CD4-positive, alpha-beta T cell treated with Interleukin-15 for 1 hour (primary cell): ENCODE data around the gene ESAM.

Source experiments
- DNase-seq: peaks from one replicate; pipeline ENCODE4 v3.0.0-alpha.2; 2020

ESAM gene, protein sequence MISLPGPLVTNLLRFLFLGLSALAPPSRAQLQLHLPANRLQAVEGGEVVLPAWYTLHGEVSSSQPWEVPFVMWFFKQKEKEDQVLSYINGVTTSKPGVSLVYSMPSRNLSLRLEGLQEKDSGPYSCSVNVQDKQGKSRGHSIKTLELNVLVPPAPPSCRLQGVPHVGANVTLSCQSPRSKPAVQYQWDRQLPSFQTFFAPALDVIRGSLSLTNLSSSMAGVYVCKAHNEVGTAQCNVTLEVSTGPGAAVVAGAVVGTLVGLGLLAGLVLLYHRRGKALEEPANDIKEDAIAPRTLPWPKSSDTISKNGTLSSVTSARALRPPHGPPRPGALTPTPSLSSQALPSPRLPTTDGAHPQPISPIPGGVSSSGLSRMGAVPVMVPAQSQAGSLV

GRCh38 chr11:124762105-124762623 lies at the start of gene ESAM:
TSS of gene ESAM (minus strand) at chr11:124762290. CDS start at chr11:124762154, 136 bp downstream.
- peak; percentile 72 for DNase-seq

DNA sequence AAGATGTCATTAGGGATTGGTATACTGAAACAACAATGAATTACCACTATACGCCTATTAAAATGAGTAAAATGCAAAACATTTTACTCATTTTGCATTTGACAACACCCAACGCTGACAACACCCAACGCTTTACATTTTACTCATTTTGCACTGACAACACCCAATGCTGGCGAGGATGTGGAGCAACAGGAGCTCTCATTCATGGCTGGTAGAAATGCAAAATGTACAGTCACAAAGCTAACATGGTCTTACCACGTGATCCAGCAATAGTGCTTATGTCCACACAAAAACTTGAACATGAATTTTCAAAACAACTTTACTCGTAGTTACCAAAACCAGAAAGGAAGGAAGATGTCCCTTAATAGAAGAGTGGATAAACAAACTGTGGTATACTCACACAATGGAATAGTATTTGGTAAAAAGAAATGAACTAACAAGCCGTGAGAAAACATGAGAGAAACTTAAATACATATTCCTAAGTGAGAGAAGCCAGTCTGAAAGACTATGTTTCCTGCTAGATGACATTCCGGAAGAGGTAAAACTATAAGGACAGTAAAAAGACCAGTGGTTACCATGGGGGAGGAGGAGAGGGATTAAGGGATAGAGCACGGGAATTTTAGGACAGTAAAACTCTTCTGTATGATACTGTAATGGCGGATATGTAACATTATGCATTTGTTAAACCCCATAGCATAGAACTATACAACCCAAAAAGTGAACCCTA lies 49.5 kb upstream of the ESAM start:
- DNase-seq = no peak

DNA sequence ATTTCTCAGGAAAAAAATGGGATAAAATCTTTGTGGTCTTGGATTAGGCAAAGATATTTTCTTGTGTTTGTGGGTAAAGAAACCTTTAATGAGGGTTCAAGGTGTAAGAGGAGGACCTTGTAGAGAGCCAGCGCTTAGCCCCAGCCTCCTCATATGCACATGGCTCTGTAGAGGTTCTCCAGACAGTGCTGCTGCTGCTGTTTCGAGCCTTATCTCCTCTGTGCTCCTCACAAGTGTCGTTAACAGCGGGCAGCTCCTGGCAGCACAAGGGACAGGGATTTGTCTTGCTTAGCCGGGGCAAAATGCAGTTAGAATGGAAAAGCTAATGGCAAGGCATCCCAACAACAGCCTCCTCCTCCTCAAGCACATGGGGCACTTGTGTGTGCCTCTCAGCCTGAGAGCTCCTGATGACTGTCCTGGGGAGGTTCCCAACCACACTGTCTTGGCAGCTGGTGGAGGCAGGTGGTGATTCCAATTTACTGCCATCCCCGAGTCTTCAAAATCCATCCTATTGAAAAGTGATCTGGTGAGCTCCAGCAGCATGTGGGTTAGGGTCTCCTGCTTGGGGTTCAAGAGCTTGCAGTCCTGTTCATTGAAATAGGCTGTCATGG lies 45.7 kb upstream of the ESAM start:
- no peak for DNase-seq

DNA sequence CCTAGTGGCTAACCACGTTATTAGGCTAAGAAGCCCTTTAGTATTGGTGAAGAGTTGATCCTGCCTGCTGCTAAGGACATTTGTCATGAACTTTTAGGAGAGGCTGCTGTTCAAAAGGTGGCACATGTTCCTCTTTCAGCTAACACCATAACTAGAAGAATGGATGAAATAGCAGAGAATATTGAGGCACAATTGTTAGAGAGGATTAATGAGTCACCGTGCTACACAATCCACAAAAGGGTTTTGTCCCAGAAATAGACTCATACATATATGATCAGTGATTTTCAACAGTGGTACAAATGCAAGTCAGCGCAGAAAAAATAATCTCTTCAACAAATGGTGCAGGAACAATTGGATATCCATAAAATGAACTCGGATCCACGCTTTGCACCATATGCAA lies 45.1 kb upstream of the ESAM start:
- DNase-seq = no peak

DNA sequence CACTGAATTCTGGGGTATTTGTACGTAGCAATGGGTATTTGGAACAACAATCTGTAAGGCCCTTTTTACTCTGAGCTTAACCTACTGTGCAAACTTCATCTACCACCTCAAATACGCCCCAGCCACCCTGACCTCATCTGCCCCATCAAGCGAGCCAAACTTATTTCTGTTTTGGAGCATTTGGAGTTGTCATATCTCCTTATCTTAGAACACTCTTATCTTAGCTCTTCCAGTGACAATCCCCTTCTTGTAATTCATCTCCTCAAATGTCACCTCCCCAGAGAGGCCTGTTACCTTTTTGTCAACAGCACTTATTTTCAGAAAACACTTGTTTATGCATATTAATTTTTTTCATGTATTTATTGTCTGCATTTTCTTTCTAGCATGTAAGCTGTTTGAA lies 42.8 kb upstream of the ESAM start:
- no peak for DNase-seq

DNA sequence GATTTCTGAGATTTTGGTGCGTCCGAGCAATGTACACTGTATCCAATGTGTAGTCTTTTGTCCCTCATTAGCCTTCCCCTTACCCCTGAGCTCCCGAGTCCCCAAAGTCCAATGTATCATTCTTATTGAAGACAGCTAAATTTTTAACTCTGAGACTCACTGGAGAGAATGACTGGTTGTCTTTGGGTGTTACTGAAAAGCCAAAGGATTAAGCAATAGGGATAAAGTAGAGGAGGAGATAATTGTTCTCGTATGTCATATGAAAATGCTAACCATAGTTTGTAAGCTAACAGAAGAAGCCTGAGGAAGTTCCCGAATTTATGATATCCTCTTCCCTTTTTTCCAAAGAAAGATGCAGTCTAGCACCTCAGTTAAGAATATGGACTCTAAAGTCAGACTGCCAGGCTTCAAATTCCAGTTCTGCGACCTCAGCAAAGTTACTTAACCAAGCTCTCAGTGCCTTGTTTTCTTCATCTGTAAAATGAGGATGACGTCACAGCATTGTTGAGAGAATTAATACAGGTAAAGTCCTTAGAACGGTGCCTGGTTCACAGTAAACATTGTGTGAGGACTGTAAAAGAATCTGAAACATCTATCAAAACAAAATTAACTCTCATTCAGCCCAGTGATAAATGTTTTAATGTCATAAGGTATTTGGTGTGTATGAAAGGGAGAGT lies 39.7 kb upstream of the ESAM start:
- no peak for DNase-seq

- DNase-seq = no peak
Measured at GRCh38 chr11:124801014-124801413, 38.9 kb upstream of the ESAM start.

DNA sequence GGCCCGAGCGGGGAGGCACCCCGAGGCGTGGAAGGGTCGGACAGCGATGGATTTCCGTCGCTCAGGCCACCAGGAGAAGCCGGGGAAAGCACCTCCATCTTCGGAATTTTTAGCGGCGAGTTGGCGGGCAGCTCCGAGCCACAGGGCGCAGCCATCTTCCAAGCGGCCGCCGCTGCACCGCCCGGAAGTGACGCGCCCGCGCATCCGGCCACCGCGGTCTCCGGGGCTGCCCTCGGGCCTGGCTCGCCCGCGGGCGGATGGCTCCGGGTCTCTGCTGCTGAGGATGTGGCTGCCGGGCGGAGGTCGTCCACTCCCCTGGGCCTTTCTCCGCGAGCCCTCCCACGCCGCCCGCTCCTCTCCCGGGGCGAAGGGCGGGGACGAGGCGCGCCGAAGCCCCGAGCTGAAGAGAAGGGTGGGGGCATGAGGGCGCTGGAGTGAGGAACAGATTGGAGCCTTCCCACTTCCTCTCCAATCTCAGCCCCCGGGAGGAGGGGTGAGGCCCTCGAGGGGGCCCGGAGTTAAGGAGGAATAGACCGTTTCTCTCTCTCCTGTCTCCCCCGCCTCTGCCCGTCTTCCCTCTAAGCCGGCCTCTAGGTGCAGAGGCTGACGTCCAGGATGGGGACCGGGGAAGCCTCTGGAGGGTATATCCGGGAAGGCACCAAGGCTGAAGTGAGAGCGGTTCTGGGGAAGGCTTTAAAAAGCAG lies 38.3 kb upstream of the ESAM start, which contains the start of gene MSANTD2:
TSS of gene MSANTD2 (minus strand) at position 181 of the 704 bp plus-strand sequence. CDS start at position 155, 26 bp downstream.
- peak; percentile 78 for DNase-seq

GRCh38 chr11:124799348-124800225 lies 37.5 kb upstream of the ESAM start:
- DNase-seq = peak; percentile 36

- DNase-seq = no peak
Measured at GRCh38 chr11:124798991-124799347, 36.9 kb upstream of the ESAM start.

DNA sequence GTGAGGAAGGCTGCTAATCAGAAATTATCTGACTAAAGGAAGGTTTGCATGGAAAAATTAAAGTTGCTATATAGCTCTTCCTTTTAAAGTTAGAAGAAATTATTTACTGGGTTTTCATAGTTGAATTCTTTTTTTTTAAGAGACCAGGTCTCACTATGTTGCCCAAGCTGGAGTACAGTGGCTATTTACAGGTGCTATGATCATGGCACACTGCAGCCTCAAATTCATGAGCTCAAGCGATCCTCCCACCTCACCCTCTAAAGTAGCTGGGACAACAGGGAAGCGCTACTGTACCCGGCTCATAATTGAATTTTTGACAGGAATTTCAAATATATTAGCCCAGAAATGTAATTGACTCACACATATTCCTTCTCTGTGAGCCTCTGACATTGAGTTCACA lies 34.2 kb upstream of the ESAM start:
- no peak for DNase-seq

DNA sequence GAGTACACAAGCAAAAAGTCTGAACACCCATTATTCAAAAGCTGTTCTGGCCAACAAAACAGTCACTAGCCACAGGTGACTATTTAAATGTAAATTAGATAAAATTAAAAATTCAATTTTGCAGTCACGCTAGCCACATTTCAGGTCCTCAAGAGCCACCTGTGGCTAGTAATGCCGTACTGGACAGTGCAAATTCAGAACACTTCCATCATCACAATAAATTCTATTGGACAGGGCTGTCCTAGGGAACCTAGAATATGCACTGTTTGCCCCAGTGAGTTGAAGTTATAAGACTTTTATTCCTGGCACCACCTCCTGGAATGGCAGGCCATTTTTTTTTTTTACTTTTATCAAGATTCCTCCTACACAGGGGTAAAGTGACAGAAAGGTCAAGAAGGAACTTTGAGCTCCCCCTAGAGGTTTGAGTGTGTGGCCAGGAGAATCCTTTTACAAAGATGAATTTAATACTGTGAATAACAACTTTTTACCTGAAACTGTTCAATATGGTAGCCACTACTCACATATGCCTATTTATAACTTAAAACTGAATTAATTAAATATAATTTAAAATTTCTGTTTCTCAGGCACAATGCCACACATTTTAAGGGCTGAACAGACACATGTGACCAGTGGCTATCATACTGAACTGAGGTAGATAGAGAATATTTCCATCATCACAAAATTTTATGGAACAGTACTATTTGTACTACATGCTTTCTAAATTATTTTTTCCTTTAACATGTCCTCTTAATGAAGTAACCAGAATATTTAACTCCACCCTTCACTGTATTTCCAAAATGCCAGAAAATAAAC lies 31.6 kb upstream of the ESAM start:
- DNase-seq = no peak

- no peak for DNase-seq
Measured at GRCh38 chr11:124791626-124792341, 29.7 kb upstream of the ESAM start.

- DNase-seq = no peak
Measured at GRCh38 chr11:124788521-124788920, 26.4 kb upstream of the ESAM start.

DNA sequence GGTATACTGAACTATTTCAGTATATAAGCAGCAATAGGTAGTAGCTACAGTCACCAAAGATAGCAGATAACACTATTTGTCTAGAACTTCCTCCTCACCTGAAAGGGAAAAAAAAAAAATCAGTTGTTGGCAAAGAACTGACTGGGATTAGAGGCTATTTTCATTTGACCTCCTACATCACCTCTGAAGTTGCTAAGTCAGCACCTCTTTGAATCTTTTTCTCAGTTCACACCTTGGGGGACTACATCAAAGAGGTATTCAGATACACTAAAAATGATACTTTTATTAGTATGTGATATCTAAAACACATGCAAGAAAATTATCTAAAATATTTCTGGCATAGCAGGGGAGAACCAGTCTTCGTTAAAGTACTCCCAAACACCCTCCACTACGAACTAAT lies 22.0 kb upstream of the ESAM start:
- no peak for DNase-seq

GRCh38 chr11:124783002-124783401 lies 20.9 kb upstream of the ESAM start:
- DNase-seq = no peak

- DNase-seq = no peak
Measured at GRCh38 chr11:124779568-124779967, 17.5 kb upstream of the ESAM start.

DNA sequence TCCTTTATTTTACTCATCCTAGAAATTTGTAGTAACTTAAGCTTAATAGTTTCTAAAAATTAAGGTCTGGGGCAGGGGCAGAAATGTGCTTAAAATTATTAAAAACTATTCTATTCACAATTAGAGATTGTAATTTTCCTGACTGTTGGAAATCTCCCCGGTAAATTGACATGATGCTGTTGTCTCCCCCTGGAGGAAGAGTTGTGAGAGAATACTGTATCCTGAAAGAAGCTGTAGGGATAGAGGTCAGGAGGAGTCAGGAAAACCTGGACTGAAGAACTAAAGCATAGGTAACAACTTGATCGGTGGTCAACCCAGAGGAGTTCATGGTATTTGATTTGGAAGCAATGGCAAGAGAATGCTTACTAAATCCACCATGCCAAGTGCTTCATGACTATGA lies 16.2 kb upstream of the ESAM start:
- no peak for DNase-seq

GRCh38 chr11:124776865-124777645 lies 15.0 kb upstream of the ESAM start:
- DNase-seq = no peak
